GM12874 (cell line): ENCODE measurements around the gene LRRC32.

Experiments
- TF ChIP-seq, protein P1 (sequence below): IDR thresholded peaks from 2 replicates; pipeline ENCODE4 v1.5.1; 2011; ENCODE audit warnings: low read depth, mild to moderate bottlenecking, control low read depth, low read length, moderate library complexity; ENCODE audit not compliant: insufficient read depth

Gene LRRC32

DNA sequence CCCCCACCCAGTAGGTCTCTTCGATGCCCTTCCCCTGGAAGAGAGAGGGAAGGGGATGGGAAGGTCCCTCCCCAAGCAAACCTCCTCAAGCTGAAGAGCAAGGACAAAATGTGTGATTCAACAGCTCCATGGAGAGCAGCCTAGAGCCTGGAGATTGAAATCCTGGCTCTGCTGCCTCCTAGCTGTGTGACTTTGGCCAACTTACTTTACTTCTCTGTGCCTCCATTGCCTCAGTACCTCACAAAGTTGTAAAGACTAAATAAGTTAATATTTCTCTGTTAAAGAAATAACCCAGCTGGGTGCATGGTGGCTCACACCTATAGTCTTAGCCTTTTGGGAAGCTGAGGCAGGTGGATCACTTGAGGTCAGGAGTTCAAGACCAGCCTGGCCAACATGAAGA, 21.1 kb upstream of the LRRC32 start:
- TF ChIP-seq, protein P1, sequence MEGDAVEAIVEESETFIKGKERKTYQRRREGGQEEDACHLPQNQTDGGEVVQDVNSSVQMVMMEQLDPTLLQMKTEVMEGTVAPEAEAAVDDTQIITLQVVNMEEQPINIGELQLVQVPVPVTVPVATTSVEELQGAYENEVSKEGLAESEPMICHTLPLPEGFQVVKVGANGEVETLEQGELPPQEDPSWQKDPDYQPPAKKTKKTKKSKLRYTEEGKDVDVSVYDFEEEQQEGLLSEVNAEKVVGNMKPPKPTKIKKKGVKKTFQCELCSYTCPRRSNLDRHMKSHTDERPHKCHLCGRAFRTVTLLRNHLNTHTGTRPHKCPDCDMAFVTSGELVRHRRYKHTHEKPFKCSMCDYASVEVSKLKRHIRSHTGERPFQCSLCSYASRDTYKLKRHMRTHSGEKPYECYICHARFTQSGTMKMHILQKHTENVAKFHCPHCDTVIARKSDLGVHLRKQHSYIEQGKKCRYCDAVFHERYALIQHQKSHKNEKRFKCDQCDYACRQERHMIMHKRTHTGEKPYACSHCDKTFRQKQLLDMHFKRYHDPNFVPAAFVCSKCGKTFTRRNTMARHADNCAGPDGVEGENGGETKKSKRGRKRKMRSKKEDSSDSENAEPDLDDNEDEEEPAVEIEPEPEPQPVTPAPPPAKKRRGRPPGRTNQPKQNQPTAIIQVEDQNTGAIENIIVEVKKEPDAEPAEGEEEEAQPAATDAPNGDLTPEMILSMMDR: no peak

DNA sequence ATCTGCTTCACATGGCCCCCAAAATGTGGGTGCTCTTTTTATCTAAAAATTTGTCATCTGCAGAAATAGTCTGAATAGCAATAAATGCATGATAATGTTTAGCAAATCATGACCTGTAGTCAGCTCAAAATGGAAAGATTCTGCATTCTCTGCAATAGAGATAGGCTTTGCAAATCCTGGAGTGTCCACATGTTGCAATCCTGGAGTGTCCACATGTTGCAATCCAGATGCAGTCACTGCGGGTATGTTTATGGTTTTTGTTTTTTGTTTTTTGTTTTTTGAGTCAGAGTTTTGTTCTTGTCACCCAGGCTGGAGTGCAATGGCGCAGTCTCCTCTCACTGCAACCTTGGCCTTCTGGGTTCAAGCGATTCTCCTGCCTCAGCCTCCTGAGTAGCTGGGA, 20.2 kb upstream of the LRRC32 start:
- TF ChIP-seq, protein P1: no peak

DNA sequence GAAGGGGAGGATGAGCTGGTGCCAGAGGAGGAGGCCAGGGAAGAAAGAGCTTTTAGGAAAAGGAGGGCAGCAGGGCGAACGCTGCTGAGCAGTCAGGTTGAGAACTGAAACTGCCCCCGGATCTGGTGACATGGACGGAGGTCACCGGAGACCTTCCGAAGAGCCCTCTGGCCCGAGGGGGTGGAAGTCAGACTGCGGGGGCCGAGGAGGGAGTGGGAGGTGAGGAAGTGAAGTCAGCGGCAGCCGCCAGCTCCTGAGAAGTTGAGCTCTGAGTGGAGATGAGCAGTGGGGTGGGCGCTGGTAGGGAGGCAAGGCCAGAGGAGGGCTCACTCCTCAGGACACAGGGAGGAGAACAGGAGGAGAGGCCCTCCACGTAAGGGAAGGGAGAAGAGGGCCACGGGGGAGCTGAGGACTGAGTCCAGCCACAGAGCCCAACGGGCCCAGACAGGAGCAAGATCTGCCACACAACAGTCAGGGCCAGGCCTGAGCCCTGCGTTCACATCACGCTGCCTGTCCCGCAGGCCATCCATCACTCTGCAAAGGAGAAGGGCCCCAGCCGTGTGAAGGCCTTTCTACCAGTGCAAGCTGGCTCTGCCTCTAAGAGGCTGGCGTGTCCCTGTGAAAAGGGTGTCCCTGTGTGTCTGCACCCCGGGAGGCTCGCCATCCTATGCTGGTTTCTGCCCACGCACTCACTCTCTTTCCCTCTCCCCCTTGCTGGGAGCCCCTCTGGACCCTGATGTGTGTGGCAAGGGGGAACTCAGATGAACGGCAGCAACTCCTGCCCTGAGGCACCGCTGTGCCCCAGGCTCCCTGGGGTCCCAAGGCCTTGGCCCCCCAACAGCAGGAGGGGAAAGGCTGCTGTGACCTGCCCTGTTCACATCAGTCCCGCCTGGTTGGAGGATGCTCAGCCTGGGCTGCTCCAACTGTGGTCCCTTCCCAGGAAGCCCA, 19.0 kb upstream of the LRRC32 start:
- TF ChIP-seq, protein P1: no peak

DNA sequence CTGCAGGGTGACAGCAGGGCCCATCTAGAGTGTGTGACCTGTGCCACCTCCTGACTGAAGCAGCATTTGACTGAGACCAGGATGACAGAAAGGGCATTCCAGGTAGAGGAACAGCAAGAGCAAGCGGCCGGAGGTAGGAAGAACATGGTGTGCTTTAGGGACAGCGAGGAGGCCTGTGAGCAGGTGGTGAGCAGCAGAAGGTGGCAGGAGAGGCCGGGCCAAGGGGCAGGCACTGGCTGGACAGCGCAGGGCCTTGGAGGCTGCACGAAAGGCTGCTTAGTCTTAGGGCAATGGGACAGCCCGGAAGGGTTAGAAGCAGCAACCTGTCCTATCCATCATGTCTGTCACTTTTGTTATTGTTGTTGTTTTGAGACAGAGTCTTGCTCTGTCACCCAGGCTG, 17.6 kb upstream of the LRRC32 start:
- TF ChIP-seq, protein P1: no peak

DNA sequence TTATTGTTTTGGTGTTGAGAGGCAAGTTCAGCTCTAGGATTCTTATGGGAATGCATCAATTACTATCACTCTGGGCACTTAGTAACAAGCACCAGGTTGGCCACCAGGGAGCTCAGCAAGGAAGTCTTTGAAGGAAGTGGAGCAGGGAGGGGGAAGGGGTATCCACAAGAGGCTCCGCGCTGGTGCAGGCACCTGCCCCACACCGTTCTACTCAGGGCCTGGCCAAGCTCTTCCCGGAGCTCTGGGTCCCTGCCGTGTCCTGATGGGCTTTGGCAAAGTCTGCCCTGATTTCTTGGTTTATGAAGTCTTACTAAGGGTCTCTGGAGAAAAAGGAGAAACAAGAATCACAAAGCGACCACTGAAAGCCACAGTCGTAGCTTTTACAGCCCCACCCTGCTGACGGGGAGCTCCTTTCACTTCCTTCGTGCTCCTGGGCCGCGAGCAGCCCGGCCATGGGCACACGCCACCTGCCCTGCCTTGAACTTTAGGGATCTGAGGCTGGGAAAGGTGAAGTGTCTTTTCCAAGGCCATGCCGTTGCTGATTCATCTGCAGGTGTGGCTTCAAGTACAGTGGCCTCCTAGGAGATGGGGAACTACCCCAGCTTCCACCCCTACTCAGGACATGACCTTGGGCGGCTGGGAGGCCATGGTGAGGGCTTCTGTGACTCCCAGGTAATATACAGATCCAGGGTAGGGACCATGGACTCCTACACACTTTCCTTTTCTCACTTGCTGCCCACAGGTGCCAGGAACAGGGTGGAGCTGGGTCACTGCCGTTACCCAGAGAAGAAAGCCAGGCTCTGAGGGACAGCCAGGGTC, 15.9 kb upstream of the LRRC32 start:
- TF ChIP-seq, protein P1: no peak

DNA sequence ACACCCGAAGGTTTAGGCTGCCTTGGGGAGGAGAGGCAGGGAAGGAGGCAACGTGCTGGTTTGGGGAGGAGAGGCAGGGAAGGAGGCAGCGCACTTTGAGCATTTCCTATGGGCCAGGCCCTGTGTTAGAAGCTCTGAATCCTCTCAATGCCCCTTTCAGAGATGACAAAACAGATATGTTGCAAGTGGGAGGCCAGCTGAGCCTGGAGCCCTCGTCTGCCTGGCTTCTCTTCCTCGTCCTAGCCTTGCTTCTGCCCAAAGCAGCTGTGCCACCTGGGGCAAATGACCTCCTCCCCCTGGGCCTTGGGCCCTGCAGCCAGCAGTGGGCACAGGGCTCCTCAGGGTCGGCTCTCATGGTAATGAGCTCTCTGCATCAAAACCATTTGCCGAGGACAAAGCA, 15.3 kb upstream of the LRRC32 start:
- TF ChIP-seq, protein P1: no peak

DNA sequence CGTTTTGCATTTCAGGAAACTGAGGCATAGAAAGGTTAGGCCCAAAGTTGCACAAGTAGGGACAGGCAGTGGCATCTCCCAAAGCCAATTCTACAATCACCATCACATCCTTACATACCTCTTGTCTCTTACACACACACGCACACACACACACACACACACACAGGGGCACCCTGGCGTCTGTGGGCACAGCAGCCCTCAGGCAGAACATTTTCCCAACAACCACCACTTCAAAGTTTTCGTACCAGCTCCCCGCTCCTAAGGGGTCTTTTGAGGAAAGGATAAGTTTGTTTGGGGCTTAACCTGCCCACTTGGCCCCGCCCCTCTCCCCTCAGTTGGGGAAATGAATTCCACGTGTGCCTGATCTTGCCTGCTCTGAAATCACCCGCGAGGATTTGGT, 14.7 kb upstream of the LRRC32 start:
- TF ChIP-seq, protein P1: no peak
